Osteocyte (in vitro differentiated cells): ENCODE results near the gene NDUFA3. TPM values are rescaled to one million over a fixed set of nuclear protein-coding genes. Genes with fewer than 3 reads are reported as not detected.

ENCODE experiments used
- DNase-seq: peaks from one replicate; pipeline ENCODE4 v3.0.0; 2021; ENCODE audit warnings: mixed read lengths; ENCODE audit not compliant: unreplicated experiment; ENCODE audit errors: extremely low spot score
- H3K27ac Mint-ChIP-seq: one replicate; pipeline ENCODE4 v1.8.0; 2021; ENCODE audit warnings: mild to moderate bottlenecking, mixed read lengths; ENCODE audit not compliant: unreplicated experiment
- H3K27me3 Mint-ChIP-seq: one replicate; pipeline ENCODE4 v1.8.0; 2021; ENCODE audit warnings: mixed read lengths; ENCODE audit not compliant: unreplicated experiment
- H3K36me3 Mint-ChIP-seq: one replicate; pipeline ENCODE4 v1.8.0; 2021; ENCODE audit warnings: mixed read lengths; ENCODE audit not compliant: unreplicated experiment
- H3K4me1 Mint-ChIP-seq: one replicate; pipeline ENCODE4 v1.8.0; 2021; ENCODE audit warnings: mixed read lengths; ENCODE audit not compliant: unreplicated experiment
- H3K4me3 Mint-ChIP-seq: one replicate; pipeline ENCODE4 v1.8.0; 2021; ENCODE audit warnings: mild to moderate bottlenecking, moderate library complexity, mixed read lengths; ENCODE audit not compliant: unreplicated experiment
- H3K9me3 Mint-ChIP-seq: one replicate; pipeline ENCODE4 v1.8.0; 2021; ENCODE audit warnings: mixed read lengths; ENCODE audit not compliant: unreplicated experiment
- total RNA-seq: library from RNA; stranded (reverse); gene quantifications from 2 replicates; pipeline ENCODE4 v1.2.1, GENCODE V29; 2021
- TF ChIP-seq, protein P1 (sequence below): fragments of 200-600 bp; sonication (generic); IDR thresholded peaks from 2 replicates; pipeline ENCODE4 v1.5.0; 2021; ENCODE audit warnings: antibody characterized with exemption, mild to moderate bottlenecking, moderate library complexity

The NDUFA3 gene
- total RNA-seq, 1 donor from 2014 or later: 132 TPM

DNA sequence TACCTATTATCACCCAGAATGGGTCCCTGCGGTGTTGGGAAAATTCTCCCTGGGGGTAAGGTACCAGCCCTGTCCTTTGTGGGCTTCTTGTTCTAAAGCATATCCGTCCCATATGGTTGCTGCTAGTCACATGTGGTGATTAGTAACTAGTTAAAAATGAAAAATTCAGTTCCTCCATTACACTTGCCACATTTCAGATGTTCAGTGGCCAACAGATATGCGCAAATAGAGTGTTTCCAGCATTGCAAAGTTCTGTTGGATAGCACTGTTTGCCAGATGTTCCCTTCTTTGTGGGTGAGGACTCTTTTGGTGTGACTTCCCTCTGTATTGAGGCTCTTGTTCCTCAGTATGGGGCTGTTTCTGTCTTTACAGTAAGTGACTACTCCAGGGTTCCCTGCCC, 38.7 kb downstream of the NDUFA3 start:
- no peak overlapping the region for H3K4me3 Mint-ChIP-seq
- peaks cover 25% of the 10 kb centered on the region for H3K4me1 Mint-ChIP-seq
- no peaks in the 10 kb centered on the region for H3K9me3 Mint-ChIP-seq
- TF ChIP-seq, protein P1, sequence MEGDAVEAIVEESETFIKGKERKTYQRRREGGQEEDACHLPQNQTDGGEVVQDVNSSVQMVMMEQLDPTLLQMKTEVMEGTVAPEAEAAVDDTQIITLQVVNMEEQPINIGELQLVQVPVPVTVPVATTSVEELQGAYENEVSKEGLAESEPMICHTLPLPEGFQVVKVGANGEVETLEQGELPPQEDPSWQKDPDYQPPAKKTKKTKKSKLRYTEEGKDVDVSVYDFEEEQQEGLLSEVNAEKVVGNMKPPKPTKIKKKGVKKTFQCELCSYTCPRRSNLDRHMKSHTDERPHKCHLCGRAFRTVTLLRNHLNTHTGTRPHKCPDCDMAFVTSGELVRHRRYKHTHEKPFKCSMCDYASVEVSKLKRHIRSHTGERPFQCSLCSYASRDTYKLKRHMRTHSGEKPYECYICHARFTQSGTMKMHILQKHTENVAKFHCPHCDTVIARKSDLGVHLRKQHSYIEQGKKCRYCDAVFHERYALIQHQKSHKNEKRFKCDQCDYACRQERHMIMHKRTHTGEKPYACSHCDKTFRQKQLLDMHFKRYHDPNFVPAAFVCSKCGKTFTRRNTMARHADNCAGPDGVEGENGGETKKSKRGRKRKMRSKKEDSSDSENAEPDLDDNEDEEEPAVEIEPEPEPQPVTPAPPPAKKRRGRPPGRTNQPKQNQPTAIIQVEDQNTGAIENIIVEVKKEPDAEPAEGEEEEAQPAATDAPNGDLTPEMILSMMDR: no peak
- H3K27me3 Mint-ChIP-seq: no peaks in the 10 kb centered on the region
- no peak overlapping the region for H3K27ac Mint-ChIP-seq
- H3K36me3 Mint-ChIP-seq: peaks cover 24% of the 10 kb centered on the region
- DNase-seq: no peak

DNA sequence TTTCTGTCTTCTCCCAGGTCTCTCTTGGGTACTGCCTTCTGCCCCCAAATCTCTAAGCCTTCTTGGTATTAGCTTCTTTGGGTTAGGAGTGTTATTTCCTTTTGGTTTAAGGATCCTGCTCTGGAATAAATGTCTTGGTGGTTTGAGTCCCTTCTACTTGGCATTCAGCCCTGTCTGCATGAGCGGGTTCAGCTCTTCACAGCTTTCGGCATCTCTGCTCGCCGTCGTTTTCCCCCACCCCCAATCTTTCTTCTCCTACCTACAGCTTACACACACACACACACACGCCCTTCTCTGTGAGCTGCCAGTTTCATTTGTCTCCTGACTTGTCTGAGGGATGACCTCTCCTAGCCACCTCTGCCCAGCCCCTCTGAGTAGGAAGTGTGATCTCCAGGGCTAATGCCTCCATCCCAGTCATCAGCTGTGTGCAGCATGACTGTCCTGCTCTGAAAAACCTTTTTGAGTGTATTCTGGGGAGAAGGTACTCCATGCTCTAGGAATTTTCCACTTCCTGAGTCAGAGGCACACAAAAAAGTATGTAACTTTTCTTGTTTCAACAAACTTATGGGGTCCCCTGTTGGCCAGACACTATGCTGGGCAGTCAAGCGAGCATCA, 39.6 kb downstream of the NDUFA3 start:
- Mint-ChIP-seq H3K4me3 (no peak overlapping the region), H3K36me3 (peaks cover 32% of the 10 kb centered on the region)
- TF ChIP-seq, protein P1: no peak

DNA sequence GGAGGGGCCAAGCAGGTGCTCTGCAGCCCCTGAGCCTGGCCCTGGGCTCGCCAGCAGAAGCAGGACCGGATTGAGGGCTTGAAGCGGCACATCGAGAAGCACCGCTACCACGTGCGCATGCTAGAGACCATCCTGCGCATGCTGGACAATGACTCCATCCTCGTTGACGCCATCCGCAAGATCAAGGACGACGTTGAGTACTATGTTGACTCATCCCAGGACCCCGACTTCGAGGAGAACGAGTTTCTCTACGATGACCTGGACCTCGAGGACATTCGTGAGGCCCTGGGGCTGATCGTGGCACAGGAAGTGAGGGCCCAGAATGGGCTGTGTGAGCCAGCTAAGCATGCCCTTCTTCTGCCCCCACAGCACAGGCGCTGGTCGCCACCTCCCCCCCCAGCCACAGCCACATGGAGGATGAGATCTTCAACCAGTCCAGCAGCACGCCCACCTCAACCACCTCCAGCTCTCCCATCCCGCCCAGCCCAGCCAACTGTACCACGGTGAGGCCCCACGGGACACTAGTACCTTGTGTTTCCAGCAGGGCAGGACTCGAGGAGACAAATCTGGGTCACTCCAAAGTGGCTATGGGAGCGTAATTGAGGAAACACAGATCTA, 43.0 kb downstream of the NDUFA3 start:
- no peaks in the 10 kb centered on the region for H3K9me3 Mint-ChIP-seq
- TF ChIP-seq, protein P1: no peak
- H3K4me1 Mint-ChIP-seq: peaks cover 3% of the 10 kb centered on the region
- H3K27ac Mint-ChIP-seq: no peak overlapping the region
- no peak for DNase-seq
- no peaks in the 10 kb centered on the region for H3K27me3 Mint-ChIP-seq
- no peak overlapping the region for H3K4me3 Mint-ChIP-seq
- H3K36me3 Mint-ChIP-seq: peaks cover 48% of the 10 kb centered on the region

More for the DNA sequence above, 39.6 kb downstream of the NDUFA3 start:
- Mint-ChIP-seq H3K27me3 (no peaks in the 10 kb centered on the region), H3K4me1 (peaks cover 21% of the 10 kb centered on the region), H3K9me3 (no peaks in the 10 kb centered on the region), H3K27ac (no peak overlapping the region)
- DNase-seq: no peak

DNA sequence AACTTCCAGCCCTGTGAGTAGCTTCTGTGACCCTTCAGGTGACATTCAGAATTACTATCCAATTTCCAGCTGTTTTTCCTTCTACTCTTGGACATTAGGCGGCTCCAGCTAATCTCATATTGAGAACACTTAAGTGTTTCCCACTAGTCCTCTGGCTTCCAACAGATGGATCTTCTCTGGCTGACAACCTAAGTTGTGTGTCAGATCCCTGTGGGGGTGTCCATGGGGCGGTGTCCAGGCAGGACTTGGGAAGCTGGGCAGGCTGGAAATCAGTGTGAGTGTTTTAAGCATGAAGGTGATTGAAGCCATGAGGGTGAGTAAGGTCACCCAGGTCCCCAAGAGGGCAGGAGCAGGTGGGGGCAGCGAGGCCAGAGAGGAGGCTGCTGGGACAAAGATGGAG, 45.0 kb downstream of the NDUFA3 start:
- Mint-ChIP-seq H3K4me1 (no peaks in the 10 kb centered on the region), H3K27ac (no peak overlapping the region), H3K9me3 (no peaks in the 10 kb centered on the region), H3K36me3 (peaks cover 53% of the 10 kb centered on the region), H3K4me3 (no peak overlapping the region), H3K27me3 (no peaks in the 10 kb centered on the region)
- TF ChIP-seq, protein P1: no peak
- no peak for DNase-seq

DNA sequence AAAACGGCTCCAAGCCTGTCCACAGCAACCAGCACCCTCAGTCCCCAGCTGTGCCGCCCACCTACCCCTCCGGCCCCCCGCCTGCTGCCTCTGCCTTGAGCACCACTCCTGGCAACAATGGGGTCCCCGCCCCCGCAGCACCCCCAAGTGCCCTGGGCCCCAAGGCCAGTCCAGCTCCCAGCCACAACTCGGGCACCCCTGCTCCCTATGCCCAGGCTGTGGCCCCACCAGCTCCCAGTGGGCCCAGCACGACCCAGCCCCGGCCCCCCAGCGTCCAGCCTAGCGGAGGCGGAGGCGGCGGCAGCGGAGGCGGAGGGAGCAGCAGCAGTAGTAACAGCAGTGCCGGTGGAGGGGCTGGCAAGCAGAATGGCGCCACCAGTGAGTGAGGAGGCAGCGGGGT, 45.5 kb downstream of the NDUFA3 start:
- no peak for DNase-seq
- H3K4me3 Mint-ChIP-seq: no peak overlapping the region
- TF ChIP-seq, protein P1: no peak
- H3K27ac Mint-ChIP-seq: no peak overlapping the region
- H3K4me1 Mint-ChIP-seq: peaks cover 2% of the 10 kb centered on the region
- no peaks in the 10 kb centered on the region for H3K27me3 Mint-ChIP-seq
- H3K9me3 Mint-ChIP-seq: no peaks in the 10 kb centered on the region
- peaks cover 53% of the 10 kb centered on the region for H3K36me3 Mint-ChIP-seq
